Muscle of leg (tissue), 11 donors: ENCODE data around the gene CAMTA1. TPM values are rescaled to one million over a fixed set of nuclear protein-coding genes. Genes with fewer than 3 reads are reported as not detected.

Experiments
- DNase-seq: peaks from one replicate; pipeline ENCODE4 v3.0.0; 2013
- H3K27ac ChIP-seq: one replicate; pipeline ENCODE4 v1.5.1; 2013; ENCODE audit warnings: mild to moderate bottlenecking, low read length, control low read depth
- H3K27me3 ChIP-seq: one replicate; pipeline ENCODE4 v1.6.1; 2013; ENCODE audit warnings: low read length; ENCODE audit not compliant: control insufficient read depth, insufficient read depth
- H3K36me3 ChIP-seq: one replicate; pipeline ENCODE4 v1.6.1; 2013; ENCODE audit warnings: low read length; ENCODE audit not compliant: control insufficient read depth, insufficient read depth
- H3K4me1 ChIP-seq: one replicate; pipeline ENCODE4 v1.6.1; 2013; ENCODE audit warnings: low read length; ENCODE audit not compliant: control insufficient read depth, insufficient read depth
- H3K4me3 ChIP-seq: one replicate; pipeline ENCODE4 v1.5.1; 2013; ENCODE audit warnings: low read length, control low read depth
- H3K9me3 ChIP-seq: replicated peaks from 2 replicates; pipeline ENCODE4 v1.6.1; 2013; ENCODE audit warnings: low read depth, low read length; ENCODE audit not compliant: control insufficient read depth
- WGBS: methylation state at CpG from one replicate; pipeline ENCODE4 v1.1.5; 2013; ENCODE audit warnings: missing lambda C conversion rate; ENCODE audit not compliant: insufficient coverage; 5-methylcytosine and 5-hydroxymethylcytosine counted together
- polyA plus RNA-seq, 8 donors: library from polyadenylated mRNA; unstranded; fragments of 120-200 nt; gene quantifications; one replicate each; pipeline versions ENCODE4 v1.2.1 to v1.2.3, GENCODE V29; 2013; ENCODE audit warnings: inconsistent platforms in 1 of 8, low replicate concordance in 1 of 8; ENCODE audit not compliant: insufficient read length in 8 of 8, insufficient read depth in 1 of 8
- total RNA-seq: library from RNA; stranded (reverse); fragments of 120-200 nt; gene quantifications from one replicate; pipeline ENCODE4 v1.2.4, GENCODE V29; 2013

The CAMTA1 gene
- total and polyA plus RNA-seq, 9 donors, result 36.4 to 56.4 (median 47.7) TPM

DNA sequence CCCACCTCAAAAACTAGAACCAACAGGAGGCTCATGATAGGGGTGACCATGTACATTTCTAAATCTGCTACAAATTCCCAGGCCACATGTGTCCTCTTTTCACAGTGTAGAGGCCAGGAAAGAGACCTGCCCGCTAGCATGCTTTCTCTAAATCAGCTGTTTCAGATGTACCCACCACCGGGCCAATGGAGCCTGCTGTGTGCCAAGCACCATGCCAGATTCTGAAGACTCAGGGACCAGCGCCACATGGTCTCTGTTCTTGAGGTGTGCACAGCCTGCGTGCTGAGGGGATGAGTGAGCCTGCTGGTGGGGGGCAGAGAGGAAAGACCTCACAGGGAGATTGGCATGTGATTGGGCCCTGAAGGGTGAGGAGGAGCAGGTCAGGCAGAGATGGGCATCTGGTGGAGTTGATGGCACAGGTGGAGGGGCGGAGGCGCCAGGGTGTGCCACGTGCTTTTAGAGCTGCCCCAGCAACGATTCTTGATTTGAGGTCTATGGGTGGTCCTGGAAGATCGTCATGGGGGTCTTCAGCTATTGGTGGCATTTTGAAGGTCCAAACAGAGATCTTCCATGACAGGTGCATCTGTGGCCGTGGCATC is 500.7 kb downstream of the CAMTA1 start:
- Histone ChIP-seq H3K36me3 (no peaks in the 10 kb centered on the region), H3K4me3 (no peak overlapping the region), H3K4me1 (peaks cover 11% of the 10 kb centered on the region), H3K27me3 (peaks cover 10% of the 10 kb centered on the region), H3K27ac (no peak overlapping the region), H3K9me3 (no peaks in the 10 kb centered on the region)
- no peak for DNase-seq
- 89% methylated on average over 10 of the region's 10 CpGs for WGBS

GRCh38 chr1:7287013-7287412 is 501.8 kb downstream of the CAMTA1 start:
- WGBS, result 67% methylated on average over 6 of the region's 6 CpGs
- Histone ChIP-seq H3K4me1 (peaks cover 17% of the 10 kb centered on the region), H3K27me3 (peaks cover 10% of the 10 kb centered on the region), H3K36me3 (no peaks in the 10 kb centered on the region), H3K9me3 (no peaks in the 10 kb centered on the region), H3K4me3 (no peak overlapping the region), H3K27ac (no peak overlapping the region)
- no peak for DNase-seq

- no peaks in the 10 kb centered on the region for H3K9me3 ChIP-seq
- H3K27ac ChIP-seq, result no peak overlapping the region
- no peak overlapping the region for H3K4me3 ChIP-seq
- DNase-seq, result no peak
- H3K27me3 ChIP-seq, result peaks cover 7% of the 10 kb centered on the region
- H3K36me3 ChIP-seq, result no peaks in the 10 kb centered on the region
- WGBS, result 67% methylated on average over 1 of the region's 5 CpGs
- peaks cover 32% of the 10 kb centered on the region for H3K4me1 ChIP-seq
Measured at GRCh38 chr1:7288992-7289391, 503.7 kb downstream of the CAMTA1 start.

GRCh38 chr1:7289694-7290093 is 504.4 kb downstream of the CAMTA1 start:
- Histone ChIP-seq H3K27ac (no peak overlapping the region), H3K27me3 (peaks cover 12% of the 10 kb centered on the region), H3K36me3 (no peaks in the 10 kb centered on the region), H3K9me3 (no peaks in the 10 kb centered on the region), H3K4me3 (no peak overlapping the region), H3K4me1 (peaks cover 36% of the 10 kb centered on the region)
- WGBS, result 92% methylated on average over 2 of the region's 2 CpGs
- no peak for DNase-seq

DNA sequence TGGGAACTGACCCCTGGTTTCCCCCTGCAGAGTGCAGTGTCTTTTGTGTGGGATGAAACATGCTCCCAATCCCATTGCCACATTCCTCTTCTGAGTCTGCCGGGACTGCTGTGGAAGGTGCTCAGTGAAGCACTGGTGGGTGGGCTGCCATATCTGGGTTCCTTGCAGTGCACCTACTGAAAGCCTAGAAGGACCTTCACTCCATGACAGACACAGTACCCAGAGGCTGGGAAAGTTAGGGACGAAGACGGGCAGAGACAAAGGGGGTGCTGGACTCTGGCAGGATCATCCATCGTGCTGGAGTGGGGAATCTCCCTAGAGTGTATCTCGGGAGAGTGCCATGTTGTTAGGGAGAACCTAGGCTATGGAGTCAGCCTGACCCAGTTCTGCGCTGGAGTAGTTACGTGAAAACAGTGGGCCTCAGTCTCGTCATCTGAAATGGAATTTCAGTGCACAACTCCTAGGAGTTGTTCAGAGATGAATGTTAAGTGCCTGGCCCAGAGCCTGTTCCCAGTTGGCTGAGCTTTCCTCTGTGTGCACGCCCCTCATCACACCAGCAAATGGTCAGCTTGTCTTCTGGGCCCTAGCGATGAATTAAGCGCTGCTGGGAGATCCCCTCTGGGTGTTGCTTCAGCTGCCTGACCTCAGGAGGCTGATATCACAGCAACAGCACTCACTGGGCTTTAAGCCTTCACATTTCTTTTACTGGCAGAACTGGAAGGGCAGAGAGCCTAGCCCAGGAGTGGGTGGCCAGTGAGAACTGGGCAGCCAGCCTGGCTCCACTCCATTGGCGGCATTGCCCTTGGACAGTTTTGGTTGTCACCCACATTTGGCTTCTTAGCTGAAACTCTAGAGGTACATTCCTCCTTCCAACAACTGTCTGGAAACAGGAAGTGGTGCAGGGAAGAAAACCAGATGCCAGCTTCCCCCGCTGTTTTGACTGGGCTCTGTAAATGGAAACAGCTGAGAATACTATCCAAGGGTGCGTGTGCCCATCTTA is 506.0 kb downstream of the CAMTA1 start:
- no peaks in the 10 kb centered on the region for H3K36me3 ChIP-seq
- peaks cover 16% of the 10 kb centered on the region for H3K27me3 ChIP-seq
- DNase-seq, result peak; percentile 86
- WGBS, result 33% methylated on average over 8 of the region's 14 CpGs
- H3K27ac ChIP-seq, result no peak overlapping the region
- H3K9me3 ChIP-seq, result peaks cover 4% of the 10 kb centered on the region
- H3K4me1 ChIP-seq, result peaks cover 36% of the 10 kb centered on the region
- H3K4me3 ChIP-seq, result no peak overlapping the region

DNA sequence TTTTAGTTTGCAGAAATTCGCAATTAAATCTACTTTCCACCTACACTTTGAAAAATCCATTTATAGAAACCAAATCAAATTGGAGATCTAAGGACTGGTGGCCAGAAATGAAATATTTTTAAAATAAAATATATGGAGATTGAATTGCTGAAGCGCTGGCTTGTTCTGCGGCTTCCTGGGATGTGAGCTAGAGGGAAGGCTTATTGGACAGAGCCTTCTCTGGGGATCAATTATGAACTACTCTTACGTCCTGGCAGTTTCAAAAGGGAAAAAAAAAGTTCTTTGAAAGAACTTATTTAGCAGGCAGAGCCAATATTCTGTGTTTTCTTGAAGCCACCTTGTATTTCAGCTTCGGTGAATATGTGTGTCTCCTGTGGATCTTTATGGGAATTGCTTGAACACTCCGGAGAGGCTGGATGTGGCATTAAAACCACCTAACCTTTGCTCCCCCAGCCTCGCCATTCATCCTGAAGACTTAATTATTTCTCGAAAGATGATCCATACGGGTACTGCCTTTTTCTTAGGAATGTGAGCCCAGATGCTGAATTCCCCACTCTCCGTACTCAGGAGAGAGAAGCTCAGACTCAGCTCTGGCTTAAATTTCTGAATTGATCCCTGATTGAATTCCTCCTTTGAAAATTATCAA is 506.9 kb downstream of the CAMTA1 start:
- Histone ChIP-seq H3K4me1 (peaks cover 36% of the 10 kb centered on the region), H3K27ac (no peak overlapping the region), H3K4me3 (no peak overlapping the region), H3K27me3 (peaks cover 16% of the 10 kb centered on the region), H3K9me3 (peaks cover 13% of the 10 kb centered on the region), H3K36me3 (no peaks in the 10 kb centered on the region)
- WGBS, result 16% methylated on average over 5 of the region's 10 CpGs
- DNase-seq, result peak; percentile 85

- H3K9me3 ChIP-seq, result peaks cover 14% of the 10 kb centered on the region
- no peak overlapping the region for H3K4me3 ChIP-seq
- no peaks in the 10 kb centered on the region for H3K36me3 ChIP-seq
- H3K27me3 ChIP-seq, result peaks cover 16% of the 10 kb centered on the region
- H3K27ac ChIP-seq, result no peak overlapping the region
- H3K4me1 ChIP-seq, result peaks cover 36% of the 10 kb centered on the region
- 53% methylated on average over 13 of the region's 17 CpGs for WGBS
- peak; percentile 15 for DNase-seq
Measured at GRCh38 chr1:7292714-7293419, 507.6 kb downstream of the CAMTA1 start.

DNA sequence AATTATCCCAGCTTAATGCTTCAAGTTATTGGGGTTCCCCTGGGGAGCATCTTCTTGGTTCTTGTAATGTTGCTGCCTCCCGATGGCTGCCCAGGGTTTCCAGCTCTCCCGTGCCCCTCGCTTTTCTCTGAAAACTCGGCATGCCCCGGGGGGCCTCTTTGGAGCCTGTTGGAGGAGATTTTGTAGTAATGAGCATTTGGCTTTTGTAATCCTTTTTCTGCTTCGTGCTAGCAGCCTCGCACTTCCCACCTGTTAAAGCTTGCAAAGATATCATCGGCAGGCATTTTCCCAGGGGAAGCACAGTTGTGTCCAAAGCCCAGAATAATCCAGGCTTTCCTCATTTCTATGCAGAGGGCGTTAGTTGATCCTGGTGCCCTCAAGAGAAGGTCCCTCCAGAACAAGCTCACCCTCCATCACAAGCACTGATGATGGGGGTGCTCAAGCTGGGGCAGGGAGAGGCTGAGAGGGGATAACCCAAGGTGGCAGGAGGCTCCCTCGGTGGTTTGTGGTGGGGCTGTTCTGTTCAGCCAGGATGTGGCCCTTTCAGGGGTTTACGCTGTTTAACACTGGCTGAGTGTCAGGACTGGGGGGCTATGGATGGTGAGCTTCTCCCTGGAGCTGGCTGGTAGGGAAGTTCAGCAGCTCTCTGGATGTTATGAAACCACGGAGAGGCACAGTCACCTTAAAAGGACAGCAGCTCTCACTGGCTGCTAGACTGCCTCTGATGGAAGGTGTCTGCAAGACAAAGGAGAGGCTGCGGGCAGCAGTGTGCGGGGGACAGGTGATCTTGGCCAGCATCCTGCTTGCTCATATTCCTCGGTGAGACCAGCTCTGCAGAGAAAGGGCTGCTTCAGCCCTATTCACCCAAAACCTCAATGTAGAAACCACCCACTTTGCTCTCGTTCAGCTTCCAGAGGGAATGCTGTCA is 508.7 kb downstream of the CAMTA1 start:
- H3K27ac ChIP-seq, result no peak overlapping the region
- H3K9me3 ChIP-seq, result peaks cover 14% of the 10 kb centered on the region
- H3K4me3 ChIP-seq, result no peak overlapping the region
- peaks cover 13% of the 10 kb centered on the region for H3K27me3 ChIP-seq
- WGBS, result 39% methylated on average over 4 of the region's 16 CpGs
- DNase-seq, result peak; percentile 11
- H3K36me3 ChIP-seq, result no peaks in the 10 kb centered on the region
- peaks cover 47% of the 10 kb centered on the region for H3K4me1 ChIP-seq

DNA sequence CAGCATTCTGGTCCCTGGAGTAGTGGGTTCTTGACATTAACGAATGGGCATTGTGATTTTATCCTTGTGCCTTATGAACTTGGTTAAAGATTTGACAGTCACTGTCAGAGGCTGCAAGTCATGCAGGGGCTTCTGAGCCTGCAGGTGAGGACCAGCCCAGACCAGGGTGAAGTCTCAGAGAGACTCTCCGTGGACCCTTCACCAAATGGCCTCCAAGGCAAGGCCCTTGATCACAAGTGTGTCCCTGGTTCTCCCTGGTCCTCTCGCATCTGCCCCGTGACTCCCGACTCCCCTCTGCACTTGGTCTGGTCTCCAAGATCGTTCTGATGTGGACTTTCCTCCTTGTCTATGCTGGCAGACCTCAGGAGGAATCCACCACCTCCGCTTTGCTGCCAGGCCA is 509.4 kb downstream of the CAMTA1 start:
- no peak for DNase-seq
- H3K9me3 ChIP-seq, result peaks cover 14% of the 10 kb centered on the region
- no peaks in the 10 kb centered on the region for H3K36me3 ChIP-seq
- WGBS, result 88% methylated on average over 7 of the region's 7 CpGs
- peaks cover 11% of the 10 kb centered on the region for H3K27me3 ChIP-seq
- peaks cover 52% of the 10 kb centered on the region for H3K4me1 ChIP-seq
- no peak overlapping the region for H3K4me3 ChIP-seq
- no peak overlapping the region for H3K27ac ChIP-seq
